ENCODE results near the gene CYP26B1. TPM values are rescaled to one million over a fixed set of nuclear protein-coding genes. Genes with fewer than 3 reads are reported as not detected.

CYP26B1 gene
- total RNA-seq, 1 donor from 2014 or later = 1.5 TPM

DNA sequence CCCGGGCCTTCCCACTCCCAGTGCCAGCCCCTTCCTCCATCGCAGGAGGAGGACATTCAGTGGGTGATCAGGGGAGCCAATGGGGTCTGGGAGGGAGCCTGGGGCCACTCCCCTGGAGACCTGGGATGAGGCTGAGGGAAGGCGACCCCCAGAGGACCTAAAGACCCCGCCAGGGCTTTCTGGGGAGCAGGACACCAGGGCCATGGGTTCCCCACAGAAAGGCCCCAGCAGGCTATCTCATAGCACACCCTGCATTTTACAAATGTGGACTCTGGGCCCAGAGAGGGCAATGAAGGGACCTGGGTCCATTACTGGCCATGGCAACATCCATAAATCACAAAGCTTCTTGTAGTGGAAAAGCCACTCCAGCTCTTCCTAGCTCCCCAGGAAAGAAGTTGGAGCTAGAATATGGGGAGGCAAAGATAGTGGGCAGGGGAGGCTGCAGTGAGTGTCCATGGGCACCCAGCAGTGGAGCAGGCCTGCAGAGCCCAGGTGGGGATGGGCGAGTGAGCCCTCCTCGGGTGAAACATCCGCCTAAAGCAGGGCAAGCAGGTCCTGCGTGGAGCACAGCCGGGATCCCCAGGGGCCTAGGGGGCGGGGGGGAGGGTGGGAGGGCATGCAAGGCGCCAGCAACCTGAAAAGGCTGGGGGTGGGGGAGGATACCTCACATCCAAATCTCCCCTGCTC lies 13.8 kb downstream of the CYP26B1 start:
- Histone ChIP-seq H3K36me3 (no peaks in the 10 kb centered on the region), H3K9me3 (replicated peaks) (no peaks in the 10 kb centered on the region), H3K27ac (replicated peaks) (no peak overlapping the region), H3K4me1 (peaks cover 21% of the 10 kb centered on the region), H3K4me3 (no peak overlapping the region), H3K27me3 (ENCODE audit: low read depth) (peaks cover 25% of the 10 kb centered on the region)
- TF ChIP-seq, protein P1, sequence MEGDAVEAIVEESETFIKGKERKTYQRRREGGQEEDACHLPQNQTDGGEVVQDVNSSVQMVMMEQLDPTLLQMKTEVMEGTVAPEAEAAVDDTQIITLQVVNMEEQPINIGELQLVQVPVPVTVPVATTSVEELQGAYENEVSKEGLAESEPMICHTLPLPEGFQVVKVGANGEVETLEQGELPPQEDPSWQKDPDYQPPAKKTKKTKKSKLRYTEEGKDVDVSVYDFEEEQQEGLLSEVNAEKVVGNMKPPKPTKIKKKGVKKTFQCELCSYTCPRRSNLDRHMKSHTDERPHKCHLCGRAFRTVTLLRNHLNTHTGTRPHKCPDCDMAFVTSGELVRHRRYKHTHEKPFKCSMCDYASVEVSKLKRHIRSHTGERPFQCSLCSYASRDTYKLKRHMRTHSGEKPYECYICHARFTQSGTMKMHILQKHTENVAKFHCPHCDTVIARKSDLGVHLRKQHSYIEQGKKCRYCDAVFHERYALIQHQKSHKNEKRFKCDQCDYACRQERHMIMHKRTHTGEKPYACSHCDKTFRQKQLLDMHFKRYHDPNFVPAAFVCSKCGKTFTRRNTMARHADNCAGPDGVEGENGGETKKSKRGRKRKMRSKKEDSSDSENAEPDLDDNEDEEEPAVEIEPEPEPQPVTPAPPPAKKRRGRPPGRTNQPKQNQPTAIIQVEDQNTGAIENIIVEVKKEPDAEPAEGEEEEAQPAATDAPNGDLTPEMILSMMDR (IDR thresholded peaks at IDR 0.05; ENCODE audit: borderline replicate concordance) = no peak
- intact Hi-C loops (cut with micrococcal nuclease) = no loop called here
- DNase-seq = no peak

DNA sequence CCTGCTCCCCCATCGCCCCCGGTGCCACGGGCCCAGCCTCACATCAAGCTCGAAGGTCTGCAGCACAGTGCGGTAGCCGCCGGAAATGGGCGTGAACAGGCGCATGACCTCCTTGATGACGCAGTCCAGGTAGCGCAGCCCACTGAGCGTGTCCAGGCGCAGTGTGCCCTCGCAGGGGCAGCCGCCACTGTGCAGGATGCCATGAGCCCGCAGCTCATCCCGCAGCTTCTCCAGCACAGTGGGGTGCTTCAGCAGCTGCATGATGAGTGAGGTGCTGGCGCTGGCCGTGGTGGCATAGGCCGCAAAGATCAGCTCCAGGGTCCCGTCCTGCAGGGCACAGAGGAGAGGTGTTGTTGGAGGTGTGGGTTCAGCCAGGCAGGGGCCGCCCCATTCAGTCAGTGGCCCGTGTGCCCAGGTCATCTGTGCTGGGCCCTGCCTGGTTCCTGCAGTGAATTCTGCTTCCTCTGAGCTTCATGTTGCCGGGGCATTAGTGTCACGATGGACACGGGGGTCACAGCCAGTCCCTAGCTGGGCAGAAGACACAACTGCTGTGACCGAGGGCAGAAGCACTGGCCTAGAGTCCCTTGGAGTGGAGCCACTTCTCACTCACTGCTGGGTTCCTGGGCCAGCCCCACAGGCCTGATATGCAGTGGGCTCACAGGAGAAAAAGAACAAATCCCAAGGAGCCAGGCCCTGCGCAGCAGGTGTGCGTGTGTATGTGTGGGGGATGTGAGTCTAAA lies 14.5 kb downstream of the CYP26B1 start:
- TF ChIP-seq, protein P1 (IDR thresholded peaks at IDR 0.05; ENCODE audit: borderline replicate concordance) = no peak
- intact Hi-C loops (cut with micrococcal nuclease) = no loop called here
- no peaks in the 10 kb centered on the region for H3K36me3 ChIP-seq
- H3K4me3 ChIP-seq = no peak overlapping the region
- DNase-seq = no peak
- H3K9me3 ChIP-seq (replicated peaks) = no peaks in the 10 kb centered on the region
- no peak overlapping the region for H3K27ac ChIP-seq (replicated peaks)
- peaks cover 26% of the 10 kb centered on the region for H3K27me3 ChIP-seq (ENCODE audit: low read depth)
- peaks cover 14% of the 10 kb centered on the region for H3K4me1 ChIP-seq

DNA sequence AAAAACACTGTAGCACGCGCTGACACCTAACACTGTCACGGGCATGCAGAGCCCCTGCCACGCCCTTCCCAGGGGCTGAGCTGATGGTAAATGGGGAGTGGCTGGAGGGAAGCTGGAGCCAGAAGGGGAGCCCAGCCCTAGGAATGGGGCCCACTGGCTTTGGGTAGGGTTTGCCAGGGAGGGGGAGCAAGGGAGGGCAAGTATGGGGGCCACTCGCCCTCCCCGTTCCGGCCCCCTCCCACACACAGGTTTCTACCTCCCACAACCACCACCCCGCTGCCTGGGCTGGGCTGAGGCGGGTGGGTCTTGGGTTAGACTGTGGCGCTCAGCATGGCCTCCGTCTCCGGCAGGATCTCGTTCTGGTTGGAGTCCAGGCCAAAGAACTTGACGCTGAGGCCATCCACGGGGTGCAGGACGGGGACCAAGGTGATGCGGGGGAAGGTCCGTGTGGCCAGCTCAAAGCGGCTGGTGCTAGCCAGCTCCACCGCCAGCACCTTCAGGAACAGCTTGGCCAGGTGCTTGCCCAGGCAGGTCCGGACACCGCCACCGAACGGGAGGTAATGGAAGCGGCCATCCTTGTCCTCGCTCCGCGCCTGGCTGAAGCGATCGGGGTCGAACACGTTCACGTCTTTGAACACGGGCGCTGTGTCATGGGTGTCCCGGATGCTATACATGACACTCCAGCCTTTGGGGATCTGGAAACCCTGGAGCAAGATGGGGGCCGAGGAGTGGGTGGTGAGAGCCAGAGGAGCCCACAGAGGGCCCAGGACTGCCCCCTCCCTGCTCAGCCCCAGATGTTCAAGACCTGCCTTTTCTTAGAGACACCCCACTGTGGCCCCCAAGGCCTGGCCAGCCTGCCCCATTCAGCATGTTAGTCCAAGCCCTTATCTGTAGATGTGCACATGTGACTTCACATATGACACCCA lies 15.5 kb downstream of the CYP26B1 start:
- TF ChIP-seq, protein P1 (IDR thresholded peaks at IDR 0.05; ENCODE audit: borderline replicate concordance) = no peak
- H3K4me3 ChIP-seq = no peak overlapping the region
- DNase-seq = no peak
- H3K36me3 ChIP-seq = no peaks in the 10 kb centered on the region
- H3K9me3 ChIP-seq (replicated peaks) = no peaks in the 10 kb centered on the region
- intact Hi-C loops (cut with micrococcal nuclease) = no loop called here
- H3K27me3 ChIP-seq (ENCODE audit: low read depth) = peaks cover 36% of the 10 kb centered on the region
- no peak overlapping the region for H3K27ac ChIP-seq (replicated peaks)
- H3K4me1 ChIP-seq = peaks cover 4% of the 10 kb centered on the region

DNA sequence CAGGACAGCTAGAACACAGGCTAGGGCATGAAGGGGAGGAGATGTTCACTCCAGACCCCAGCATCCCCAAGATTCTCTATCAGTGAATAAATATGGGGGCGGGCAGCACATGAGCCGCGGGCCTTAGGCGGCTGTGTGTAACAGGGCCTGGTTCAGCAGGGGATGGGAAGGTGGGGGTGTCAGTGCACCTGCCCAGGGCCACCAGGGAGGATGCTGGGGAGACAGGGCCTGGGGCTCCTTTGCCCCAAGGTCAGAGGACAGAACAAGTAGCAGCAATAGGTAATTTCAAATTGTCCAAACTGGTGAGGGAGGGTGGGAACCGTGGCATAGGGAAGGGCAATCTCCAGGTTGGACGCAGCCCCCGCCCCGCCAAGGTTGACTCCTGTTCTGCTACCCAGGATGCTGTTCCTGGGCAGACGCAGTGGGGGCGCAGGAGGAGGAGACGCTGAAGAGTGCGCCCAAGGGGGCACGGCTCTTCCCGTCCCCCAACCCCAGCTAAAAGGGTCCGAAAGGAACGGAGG lies 16.2 kb downstream of the CYP26B1 start:
- no peak for DNase-seq
- H3K4me1 ChIP-seq = no peaks in the 10 kb centered on the region
- TF ChIP-seq, protein P1 (IDR thresholded peaks at IDR 0.05; ENCODE audit: borderline replicate concordance) = no peak
- no peaks in the 10 kb centered on the region for H3K9me3 ChIP-seq (replicated peaks)
- no peak overlapping the region for H3K27ac ChIP-seq (replicated peaks)
- H3K27me3 ChIP-seq (ENCODE audit: low read depth) = peaks cover 40% of the 10 kb centered on the region
- H3K4me3 ChIP-seq = no peak overlapping the region
- H3K36me3 ChIP-seq = no peaks in the 10 kb centered on the region
- intact Hi-C loops (cut with micrococcal nuclease) = no loop called here
